ENCODE measurements around the gene DNM3. TPM values are rescaled to one million over a fixed set of nuclear protein-coding genes. Genes with fewer than 3 reads are reported as not detected.

DNM3 gene
- total RNA-seq, 2 experiments from 2014 or later, result 1.6 to 1.8 TPM

DNA sequence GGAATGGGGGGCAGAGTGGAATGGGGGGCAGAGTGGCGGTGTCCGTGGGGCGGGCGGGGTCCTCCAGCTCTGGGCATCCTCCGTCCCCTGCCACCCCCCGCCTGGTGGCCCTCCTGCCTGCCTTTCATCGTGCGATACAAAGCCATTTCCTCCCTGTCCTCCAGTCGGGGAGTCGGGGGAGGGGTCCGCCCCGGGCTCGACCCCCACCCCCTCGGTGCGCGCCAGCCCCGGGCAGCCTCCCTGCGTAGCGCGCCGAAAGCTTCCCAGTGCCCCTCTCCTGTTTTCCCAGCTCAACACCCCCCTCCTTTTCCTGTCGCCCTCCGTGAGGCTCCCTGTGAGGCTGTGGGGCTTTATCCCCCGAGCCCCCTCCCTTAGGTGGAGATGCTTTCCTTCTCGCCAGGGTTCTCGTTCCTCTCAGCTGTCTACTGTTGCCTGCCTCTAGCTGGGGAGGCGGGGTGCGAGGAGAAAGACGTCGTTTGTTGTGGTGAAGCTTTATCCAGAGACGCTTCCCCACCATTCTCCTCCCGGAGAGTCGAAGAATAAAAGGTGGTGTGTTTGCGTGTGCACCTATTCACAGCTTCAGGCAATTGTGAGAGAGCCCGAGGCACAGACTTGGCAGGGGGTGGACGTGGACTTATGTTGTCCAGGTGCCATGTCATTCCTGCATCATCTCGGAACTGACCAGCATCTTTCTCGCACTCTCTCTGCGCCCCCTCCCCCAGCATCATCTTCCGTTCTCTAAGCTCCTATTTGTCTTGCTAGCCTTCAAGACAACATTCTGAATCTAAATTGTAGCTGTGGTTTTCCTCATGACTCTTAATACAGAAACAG lies 848 bp downstream of the DNM3 start:
- ChIA-PET CTCF (interaction anchor here (0.8 kb wide), 1 partner anchor 42 kb away, joined by 3 read pairs; no protein-coding TSS in a partner anchor), POLR2A (interaction anchor here (0.6 to 2.2 kb wide), 15 partner anchors 11 to 690 kb away, joined by 3 to 14 read pairs (median 4); partner anchors contain the start of genes FMO4, METTL13, PRRC2C and SUCO)
- H3K9me3 Mint-ChIP-seq, result no peaks in the 10 kb centered on the region
- H3K4me3 ChIP-seq (ENCODE audit: low read length), result peak overlapping the region; percentile 80
- H3K9me3 ChIP-seq (ENCODE audit: control insufficient read depth in 1 of 2, insufficient read depth in 1 of 2, low read length in 2 of 2), result no peaks in the 10 kb centered on the region
- ATAC-seq (ENCODE audit: poor library complexity) (peak; percentile 24), DNase-seq (peak in 9 of 14 experiments; percentile 3 to 48 (median 9))
- peaks cover 4 to 10% of the 10 kb centered on the region in 2 experiments for H3K27me3 ChIP-seq (ENCODE audit: control insufficient read depth in 1 of 2, insufficient read depth in 2 of 2, low read length in 2 of 2)
- H3K36me3 Mint-ChIP-seq (ENCODE audit: low read depth), result peaks cover 4% of the 10 kb centered on the region
- TF ChIP-seq, protein P1, sequence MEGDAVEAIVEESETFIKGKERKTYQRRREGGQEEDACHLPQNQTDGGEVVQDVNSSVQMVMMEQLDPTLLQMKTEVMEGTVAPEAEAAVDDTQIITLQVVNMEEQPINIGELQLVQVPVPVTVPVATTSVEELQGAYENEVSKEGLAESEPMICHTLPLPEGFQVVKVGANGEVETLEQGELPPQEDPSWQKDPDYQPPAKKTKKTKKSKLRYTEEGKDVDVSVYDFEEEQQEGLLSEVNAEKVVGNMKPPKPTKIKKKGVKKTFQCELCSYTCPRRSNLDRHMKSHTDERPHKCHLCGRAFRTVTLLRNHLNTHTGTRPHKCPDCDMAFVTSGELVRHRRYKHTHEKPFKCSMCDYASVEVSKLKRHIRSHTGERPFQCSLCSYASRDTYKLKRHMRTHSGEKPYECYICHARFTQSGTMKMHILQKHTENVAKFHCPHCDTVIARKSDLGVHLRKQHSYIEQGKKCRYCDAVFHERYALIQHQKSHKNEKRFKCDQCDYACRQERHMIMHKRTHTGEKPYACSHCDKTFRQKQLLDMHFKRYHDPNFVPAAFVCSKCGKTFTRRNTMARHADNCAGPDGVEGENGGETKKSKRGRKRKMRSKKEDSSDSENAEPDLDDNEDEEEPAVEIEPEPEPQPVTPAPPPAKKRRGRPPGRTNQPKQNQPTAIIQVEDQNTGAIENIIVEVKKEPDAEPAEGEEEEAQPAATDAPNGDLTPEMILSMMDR (IDR thresholded peaks at IDR 0.05), result no peak
- H3K27me3 Mint-ChIP-seq, result peaks cover 5% of the 10 kb centered on the region
- no peak overlapping the region for H3K27ac ChIP-seq (ENCODE audit: low read depth in 1 of 2, low read length in 2 of 2)
- peaks cover 17% of the 10 kb centered on the region for H3K4me1 ChIP-seq (ENCODE audit: insufficient read depth, low read length)
- H3K36me3 ChIP-seq (ENCODE audit: insufficient read depth, low read length), result no peaks in the 10 kb centered on the region
- H3K4me1 Mint-ChIP-seq (ENCODE audit: low read depth), result peaks cover 18% of the 10 kb centered on the region
- peak overlapping the region; percentile 94 for H3K4me3 Mint-ChIP-seq
- intact Hi-C loops (cut with DNase I, micrococcal nuclease), result loop anchor here (1.0 to 10.0 kb wide), 10 partner anchors 61 to 1765 kb away; partner anchors contain the start of genes METTL13 (in 2 of the 2), GORAB (in 1 of the 2), PIGC (in 1 of the 2) and PRRC2C (in 1 of the 2)
- H3K27ac Mint-ChIP-seq, result peak overlapping the region; percentile 62

DNA sequence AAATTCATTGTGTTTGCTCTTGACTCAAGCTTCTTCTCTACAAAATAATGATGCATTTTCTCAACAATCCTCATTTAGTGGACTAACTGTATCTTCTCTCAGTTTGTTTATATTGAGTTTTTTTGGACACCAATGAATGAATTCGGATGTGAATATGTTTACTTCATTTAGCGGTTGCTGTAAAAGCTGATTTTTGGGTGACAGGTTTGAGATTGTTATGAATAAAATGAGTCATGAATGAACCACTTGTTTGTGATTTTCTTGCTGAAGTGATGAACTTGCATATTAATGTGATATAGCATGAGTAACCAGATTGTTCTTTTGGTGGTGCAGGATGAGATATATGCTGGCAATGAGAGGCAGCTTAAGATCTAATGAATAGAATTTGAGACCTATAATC lies 3.1 kb downstream of the DNM3 start:
- H3K36me3 Mint-ChIP-seq (ENCODE audit: low read depth), result peaks cover 4% of the 10 kb centered on the region
- ChIA-PET CTCF (no interaction called here), POLR2A (no interaction called here)
- DNase-seq, result no peak
- H3K27me3 Mint-ChIP-seq, result peaks cover 5% of the 10 kb centered on the region
- no peak for ATAC-seq (ENCODE audit: poor library complexity)
- H3K36me3 ChIP-seq (ENCODE audit: insufficient read depth, low read length), result no peaks in the 10 kb centered on the region
- intact Hi-C loops (cut with DNase I, micrococcal nuclease), result loop anchor here (5.0 to 10.0 kb wide), 8 partner anchors 100 to 1767 kb away; partner anchors contain the start of genes GORAB (in 1 of the 2), PIGC (in 1 of the 2), PRRC2C (in 1 of the 2) and VAMP4 (in 1 of the 2)
- no peaks in the 10 kb centered on the region for H3K9me3 ChIP-seq (ENCODE audit: control insufficient read depth in 1 of 2, insufficient read depth in 1 of 2, low read length in 2 of 2)
- H3K4me3 ChIP-seq (ENCODE audit: low read length), result no peak overlapping the region
- H3K27me3 ChIP-seq (ENCODE audit: control insufficient read depth in 1 of 2, insufficient read depth in 2 of 2, low read length in 2 of 2), result peaks cover 4 to 10% of the 10 kb centered on the region in 2 experiments
- H3K4me1 ChIP-seq (ENCODE audit: insufficient read depth, low read length), result peaks cover 17% of the 10 kb centered on the region
- H3K9me3 Mint-ChIP-seq, result no peaks in the 10 kb centered on the region
- H3K27ac Mint-ChIP-seq, result no peak overlapping the region
- H3K4me1 Mint-ChIP-seq (ENCODE audit: low read depth), result peaks cover 18% of the 10 kb centered on the region
- TF ChIP-seq, protein P1 (IDR thresholded peaks at IDR 0.05), result no peak
- H3K27ac ChIP-seq (ENCODE audit: low read depth in 1 of 2, low read length in 2 of 2), result no peak overlapping the region
- H3K4me3 Mint-ChIP-seq, result no peak overlapping the region

DNA sequence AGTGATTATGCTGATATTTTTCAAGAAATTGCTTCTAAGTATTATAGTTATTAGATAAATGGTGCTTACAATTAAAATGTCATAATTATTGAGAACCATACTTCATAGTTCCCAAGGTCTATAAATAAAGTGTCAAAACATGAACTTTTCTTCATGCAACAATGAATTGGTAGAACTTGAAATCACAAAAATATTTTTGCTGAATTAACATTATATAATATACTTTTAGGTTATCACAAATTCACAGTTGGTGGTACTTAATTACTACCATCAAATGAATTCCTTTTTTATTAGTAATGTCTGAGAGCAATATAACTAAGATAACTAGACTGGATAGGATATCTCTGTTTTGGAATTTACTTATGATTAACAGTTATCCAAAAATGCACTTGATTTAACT lies 4.7 kb downstream of the DNM3 start:
- Mint-ChIP-seq H3K4me3 (no peak overlapping the region), H3K4me1 (ENCODE audit: low read depth) (peaks cover 8% of the 10 kb centered on the region), H3K27me3 (peaks cover 5% of the 10 kb centered on the region), H3K36me3 (ENCODE audit: low read depth) (no peaks in the 10 kb centered on the region), H3K27ac (no peak overlapping the region), H3K9me3 (no peaks in the 10 kb centered on the region)
- ChIA-PET POLR2A (no interaction called here), CTCF (no interaction called here)
- Histone ChIP-seq H3K4me1 (ENCODE audit: insufficient read depth, low read length) (peaks cover 13% of the 10 kb centered on the region), H3K27me3 (ENCODE audit: control insufficient read depth in 1 of 2, insufficient read depth in 2 of 2, low read length in 2 of 2) (peaks cover 4 to 10% of the 10 kb centered on the region in 2 experiments), H3K9me3 (ENCODE audit: control insufficient read depth in 1 of 2, insufficient read depth in 1 of 2, low read length in 2 of 2) (no peaks in the 10 kb centered on the region), H3K4me3 (ENCODE audit: low read length) (no peak overlapping the region), H3K36me3 (ENCODE audit: insufficient read depth, low read length) (no peaks in the 10 kb centered on the region), H3K27ac (ENCODE audit: low read depth in 1 of 2, low read length in 2 of 2) (no peak overlapping the region)
- TF ChIP-seq, protein P1 (IDR thresholded peaks at IDR 0.05), result no peak
- ATAC-seq (ENCODE audit: poor library complexity) (no peak), DNase-seq (no peak)
- intact Hi-C loops (cut with DNase I, micrococcal nuclease), result loop anchor here (10.0 kb wide), 3 partner anchors 101 to 1639 kb away; partner anchors contain the start of genes GORAB (in 1 of the 2) and VAMP4 (in 1 of the 2)

All from CD4-positive, alpha-beta T cell (primary cell).